PFSK-1 (cell line): ENCODE measurements around the gene LOXHD1.

ENCODE experiments used
- FOXP2 ChIP-seq: optimal IDR thresholded peaks from 2 replicates; pipeline ENCODE3; 2011; ENCODE audit warnings: borderline replicate concordance, control low read depth, inconsistent platforms; ENCODE audit not compliant: insufficient read depth; ENCODE audit errors: extremely low read length, extremely low read depth
- POLR2AphosphoS5 ChIP-seq: IDR thresholded peaks from 2 replicates; pipeline ENCODE4 v1.6.1; 2012; ENCODE audit warnings: low read depth, mild to moderate bottlenecking, control low read depth, low read length, moderate library complexity
- SIN3A ChIP-seq: IDR thresholded peaks from 2 replicates; pipeline ENCODE4 v1.6.1; 2012; ENCODE audit warnings: mild to moderate bottlenecking, low read length, moderate library complexity, borderline replicate concordance; ENCODE audit not compliant: insufficient read depth
- TAF1 ChIP-seq: IDR thresholded peaks from 2 replicates; pipeline ENCODE4 v1.6.1; 2012; ENCODE audit warnings: low read length, control low read depth, borderline replicate concordance; ENCODE audit not compliant: insufficient read depth
- TF ChIP-seq, protein P1 (sequence below), 2 experiments: IDR thresholded peaks; 2 replicates each; pipeline versions ENCODE4 v1.6.1 to v1.8.0; 2011 to 2012; ENCODE audit warnings: low read depth in 2 of 2, low read length in 2 of 2, control low read depth in 1 of 2, inconsistent platforms in 1 of 2, mild to moderate bottlenecking in 1 of 2, moderate library complexity in 1 of 2; ENCODE audit not compliant: insufficient read depth in 1 of 2

The LOXHD1 gene

DNA sequence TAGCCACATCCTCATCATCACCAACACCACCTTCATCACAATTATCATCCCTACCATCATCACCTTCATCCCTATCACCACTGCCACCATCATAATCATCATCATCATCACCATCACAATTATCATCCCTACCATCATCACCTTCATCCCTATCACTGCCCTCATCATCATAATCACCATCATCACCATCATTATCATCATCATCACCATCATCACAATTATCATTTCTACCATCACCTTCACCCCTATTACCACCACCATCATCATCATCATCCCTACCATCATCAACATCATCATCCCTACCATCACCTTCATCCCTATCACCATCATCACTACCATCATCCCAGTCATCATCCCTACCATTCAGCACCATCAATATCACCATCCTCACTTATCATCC, 140.5 kb downstream of the LOXHD1 start:
- TF ChIP-seq, protein P1, sequence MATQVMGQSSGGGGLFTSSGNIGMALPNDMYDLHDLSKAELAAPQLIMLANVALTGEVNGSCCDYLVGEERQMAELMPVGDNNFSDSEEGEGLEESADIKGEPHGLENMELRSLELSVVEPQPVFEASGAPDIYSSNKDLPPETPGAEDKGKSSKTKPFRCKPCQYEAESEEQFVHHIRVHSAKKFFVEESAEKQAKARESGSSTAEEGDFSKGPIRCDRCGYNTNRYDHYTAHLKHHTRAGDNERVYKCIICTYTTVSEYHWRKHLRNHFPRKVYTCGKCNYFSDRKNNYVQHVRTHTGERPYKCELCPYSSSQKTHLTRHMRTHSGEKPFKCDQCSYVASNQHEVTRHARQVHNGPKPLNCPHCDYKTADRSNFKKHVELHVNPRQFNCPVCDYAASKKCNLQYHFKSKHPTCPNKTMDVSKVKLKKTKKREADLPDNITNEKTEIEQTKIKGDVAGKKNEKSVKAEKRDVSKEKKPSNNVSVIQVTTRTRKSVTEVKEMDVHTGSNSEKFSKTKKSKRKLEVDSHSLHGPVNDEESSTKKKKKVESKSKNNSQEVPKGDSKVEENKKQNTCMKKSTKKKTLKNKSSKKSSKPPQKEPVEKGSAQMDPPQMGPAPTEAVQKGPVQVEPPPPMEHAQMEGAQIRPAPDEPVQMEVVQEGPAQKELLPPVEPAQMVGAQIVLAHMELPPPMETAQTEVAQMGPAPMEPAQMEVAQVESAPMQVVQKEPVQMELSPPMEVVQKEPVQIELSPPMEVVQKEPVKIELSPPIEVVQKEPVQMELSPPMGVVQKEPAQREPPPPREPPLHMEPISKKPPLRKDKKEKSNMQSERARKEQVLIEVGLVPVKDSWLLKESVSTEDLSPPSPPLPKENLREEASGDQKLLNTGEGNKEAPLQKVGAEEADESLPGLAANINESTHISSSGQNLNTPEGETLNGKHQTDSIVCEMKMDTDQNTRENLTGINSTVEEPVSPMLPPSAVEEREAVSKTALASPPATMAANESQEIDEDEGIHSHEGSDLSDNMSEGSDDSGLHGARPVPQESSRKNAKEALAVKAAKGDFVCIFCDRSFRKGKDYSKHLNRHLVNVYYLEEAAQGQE (IDR thresholded peaks at IDR 0.05; ENCODE audit: insufficient read depth in 1 of 2, low read depth in 2 of 2, low read length in 2 of 2): no peak
- no peak for TF ChIP-seq FOXP2
- TF ChIP-seq POLR2AphosphoS5: no peak
- no peak for TF ChIP-seq TAF1
- no peak for TF ChIP-seq SIN3A

- TF ChIP-seq, protein P1 (IDR thresholded peaks at IDR 0.05; ENCODE audit: insufficient read depth in 1 of 2, low read depth in 2 of 2, low read length in 2 of 2): no peak
- no peak for TF ChIP-seq FOXP2
- TF ChIP-seq TAF1: no peak
- no peak for TF ChIP-seq POLR2AphosphoS5
- TF ChIP-seq SIN3A: no peak
Measured at GRCh38 chr18:46510386-46510785, 146.6 kb downstream of the LOXHD1 start.

DNA sequence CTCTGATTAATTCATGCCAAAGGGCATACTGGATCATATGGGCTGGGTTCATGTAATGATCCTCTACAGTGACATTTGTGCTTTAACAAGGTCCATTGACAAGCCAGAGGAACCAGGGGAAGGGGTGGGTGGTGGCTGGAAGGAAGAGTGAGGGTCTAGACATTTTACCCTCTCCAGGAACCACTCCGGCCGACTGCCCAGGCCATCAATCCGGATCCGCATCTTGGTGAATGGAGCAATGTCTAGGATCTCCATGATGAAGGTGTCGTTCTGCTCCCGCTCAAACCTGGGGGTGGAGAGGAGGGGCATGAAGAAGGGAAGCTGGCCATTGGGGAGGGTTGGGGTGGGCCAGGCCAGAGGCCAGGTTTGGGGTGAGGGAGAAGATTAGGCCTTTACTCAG, 147.5 kb downstream of the LOXHD1 start:
- TF ChIP-seq FOXP2: no peak

DNA sequence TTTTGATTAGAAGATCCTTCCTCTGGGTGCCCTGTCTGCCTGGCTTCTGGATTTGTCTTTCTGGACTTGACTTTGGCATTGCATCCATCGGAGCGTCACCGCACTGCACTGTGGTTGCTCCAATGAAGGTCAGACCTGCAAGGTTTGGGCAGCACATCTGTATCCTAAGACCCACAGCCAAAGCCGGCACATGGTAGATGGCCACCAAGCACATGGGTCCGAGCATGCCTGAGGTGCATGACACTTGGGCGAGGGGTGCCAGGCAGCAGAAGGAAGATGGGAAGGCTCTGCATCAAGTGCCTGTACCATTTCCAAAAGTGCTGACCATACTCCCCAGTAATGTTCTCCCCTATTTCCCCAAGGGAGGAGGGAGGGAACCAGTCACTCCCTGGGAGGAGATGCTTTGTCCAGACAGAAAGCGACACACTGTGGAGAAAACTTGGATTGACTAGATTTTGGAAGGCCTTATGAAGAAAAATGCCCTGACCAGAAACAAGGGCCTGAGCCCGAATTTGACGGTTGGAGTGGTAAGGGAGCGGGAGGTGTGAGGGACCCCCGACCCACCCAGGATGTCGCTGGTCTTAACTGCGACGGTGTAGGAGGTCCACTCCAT, 149.9 kb downstream of the LOXHD1 start:
- no peak for TF ChIP-seq FOXP2
- TF ChIP-seq POLR2AphosphoS5: no peak
- TF ChIP-seq, protein P1 (IDR thresholded peaks at IDR 0.05; ENCODE audit: insufficient read depth in 1 of 2, low read depth in 2 of 2, low read length in 2 of 2): no peak
- TF ChIP-seq TAF1: no peak
- TF ChIP-seq SIN3A: no peak

DNA sequence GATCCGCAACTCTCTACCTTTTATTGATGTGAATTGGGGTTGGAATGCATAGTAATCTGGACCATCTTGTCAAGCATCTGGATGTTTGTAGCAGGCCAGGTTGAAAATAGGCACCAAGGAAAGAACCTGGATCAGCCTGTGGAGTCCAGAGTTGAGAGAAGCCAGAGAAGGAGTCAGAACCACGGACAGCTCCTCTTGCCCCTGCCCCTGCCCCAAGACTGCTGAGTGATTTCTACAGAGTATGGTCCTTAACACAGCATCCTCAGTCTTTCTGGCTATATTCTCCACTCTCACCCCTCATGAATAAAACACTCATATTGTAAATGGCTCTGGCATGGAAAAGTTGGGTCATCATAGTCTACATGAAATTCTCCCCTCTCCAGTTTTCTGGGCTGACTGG, 154.6 kb downstream of the LOXHD1 start:
- TF ChIP-seq FOXP2 (no peak), SIN3A (no peak)
- TF ChIP-seq, protein P1 (IDR thresholded peaks at IDR 0.05; ENCODE audit: insufficient read depth in 1 of 2, low read depth in 2 of 2, low read length in 2 of 2): peak; percentile 95 to 98
